Measurements from ENCODE around the gene VAV2. TPM values are rescaled to one million over a fixed set of nuclear protein-coding genes. Genes with fewer than 3 reads are reported as not detected.

The VAV2 gene
- total RNA-seq, 6 experiments from 2014 or later = 17.6 to 24.5 (median 21.7) TPM

DNA sequence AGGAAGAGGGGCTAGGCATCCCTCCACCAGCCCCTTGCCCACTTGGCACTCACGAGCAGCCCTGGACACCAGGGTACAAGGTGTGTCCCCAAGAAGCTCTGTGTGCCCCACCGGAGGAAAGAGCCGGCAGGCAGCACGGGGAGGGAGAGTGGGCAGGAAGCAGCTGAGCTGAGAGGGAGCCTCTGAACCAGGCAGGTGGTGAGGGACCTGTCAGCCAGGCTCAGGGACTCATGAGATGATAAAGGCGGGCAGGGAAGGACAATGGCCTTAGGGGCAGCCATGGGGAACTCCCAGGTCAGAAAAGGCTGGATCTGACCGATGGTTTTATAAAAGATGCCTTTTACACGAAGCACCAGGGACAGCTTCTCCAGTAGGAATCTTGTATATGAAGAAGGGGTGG lies 112.0 kb downstream of the VAV2 start:
- Mint-ChIP-seq H3K9me3 (no peaks in the 10 kb centered on the region), H3K4me1 (ENCODE audit: low read depth) (peaks cover 22% of the 10 kb centered on the region), H3K27me3 (ENCODE audit: insufficient read depth) (no peaks in the 10 kb centered on the region; the same call in 1 of the 2 replicates), H3K27ac (no peak overlapping the region; the same call in 1 of the 2 replicates), H3K36me3 (ENCODE audit: low read depth) (no peaks in the 10 kb centered on the region), H3K4me3 (no peak overlapping the region)
- TF ChIP-seq, protein P1, sequence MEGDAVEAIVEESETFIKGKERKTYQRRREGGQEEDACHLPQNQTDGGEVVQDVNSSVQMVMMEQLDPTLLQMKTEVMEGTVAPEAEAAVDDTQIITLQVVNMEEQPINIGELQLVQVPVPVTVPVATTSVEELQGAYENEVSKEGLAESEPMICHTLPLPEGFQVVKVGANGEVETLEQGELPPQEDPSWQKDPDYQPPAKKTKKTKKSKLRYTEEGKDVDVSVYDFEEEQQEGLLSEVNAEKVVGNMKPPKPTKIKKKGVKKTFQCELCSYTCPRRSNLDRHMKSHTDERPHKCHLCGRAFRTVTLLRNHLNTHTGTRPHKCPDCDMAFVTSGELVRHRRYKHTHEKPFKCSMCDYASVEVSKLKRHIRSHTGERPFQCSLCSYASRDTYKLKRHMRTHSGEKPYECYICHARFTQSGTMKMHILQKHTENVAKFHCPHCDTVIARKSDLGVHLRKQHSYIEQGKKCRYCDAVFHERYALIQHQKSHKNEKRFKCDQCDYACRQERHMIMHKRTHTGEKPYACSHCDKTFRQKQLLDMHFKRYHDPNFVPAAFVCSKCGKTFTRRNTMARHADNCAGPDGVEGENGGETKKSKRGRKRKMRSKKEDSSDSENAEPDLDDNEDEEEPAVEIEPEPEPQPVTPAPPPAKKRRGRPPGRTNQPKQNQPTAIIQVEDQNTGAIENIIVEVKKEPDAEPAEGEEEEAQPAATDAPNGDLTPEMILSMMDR (IDR thresholded peaks at IDR 0.05) = no peak
- DNase-seq = no peak

DNA sequence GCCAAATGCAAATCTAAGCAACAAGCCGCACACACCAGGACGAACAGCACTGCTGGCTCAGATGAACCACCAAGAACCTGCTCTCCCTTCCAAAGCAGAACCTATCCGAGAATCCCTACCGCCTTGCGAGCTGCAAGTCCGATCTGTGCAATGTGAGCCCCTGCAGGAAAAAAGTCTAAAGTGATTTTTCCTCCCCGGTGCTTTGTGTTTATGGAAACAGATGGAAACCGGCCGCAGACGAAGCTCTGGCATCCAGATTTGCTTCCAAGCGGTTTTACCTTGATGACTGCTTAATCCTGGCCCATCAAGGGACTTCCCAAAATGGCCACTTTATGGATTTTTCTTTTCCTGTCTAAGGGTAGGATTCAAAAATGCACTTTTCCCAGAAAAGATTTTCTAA lies 112.5 kb downstream of the VAV2 start:
- H3K4me1 Mint-ChIP-seq (ENCODE audit: low read depth) = peaks cover 27% of the 10 kb centered on the region
- TF ChIP-seq, protein P1 (IDR thresholded peaks at IDR 0.05) = no peak
- H3K9me3 Mint-ChIP-seq = no peaks in the 10 kb centered on the region
- H3K27ac Mint-ChIP-seq = no peak overlapping the region
- H3K36me3 Mint-ChIP-seq (ENCODE audit: low read depth) = no peaks in the 10 kb centered on the region
- H3K27me3 Mint-ChIP-seq (ENCODE audit: insufficient read depth) = no peaks in the 10 kb centered on the region; the same call in 1 of the 2 replicates
- no peak for DNase-seq
- H3K4me3 Mint-ChIP-seq = no peak overlapping the region

DNA sequence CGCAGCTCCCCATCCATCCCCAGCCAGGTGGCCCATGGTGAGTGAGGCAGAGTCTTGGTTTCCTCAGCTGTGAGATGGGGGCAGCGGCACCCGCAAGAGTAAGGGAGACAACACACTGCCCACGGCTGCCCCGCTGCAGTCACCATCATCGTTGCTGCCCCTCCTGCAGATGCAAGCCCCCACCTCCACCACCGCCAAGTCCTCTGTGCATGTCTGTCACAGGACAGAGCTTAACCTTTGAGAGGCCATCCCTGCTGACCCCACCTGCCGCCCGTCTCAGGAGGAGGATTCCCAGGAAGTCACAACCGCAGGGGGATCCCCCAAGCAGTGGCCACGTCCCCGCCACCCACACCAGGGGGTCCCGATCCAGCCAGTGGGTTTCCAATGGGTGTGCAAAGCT lies 113.7 kb downstream of the VAV2 start:
- Mint-ChIP-seq H3K4me1 (ENCODE audit: low read depth) (peaks cover 39% of the 10 kb centered on the region), H3K27me3 (ENCODE audit: insufficient read depth) (no peaks in the 10 kb centered on the region; the same call in 1 of the 2 replicates), H3K36me3 (ENCODE audit: low read depth) (no peaks in the 10 kb centered on the region), H3K27ac (no peak overlapping the region), H3K9me3 (no peaks in the 10 kb centered on the region), H3K4me3 (no peak overlapping the region)
- TF ChIP-seq, protein P1 (IDR thresholded peaks at IDR 0.05) = no peak
- no peak for DNase-seq

DNA sequence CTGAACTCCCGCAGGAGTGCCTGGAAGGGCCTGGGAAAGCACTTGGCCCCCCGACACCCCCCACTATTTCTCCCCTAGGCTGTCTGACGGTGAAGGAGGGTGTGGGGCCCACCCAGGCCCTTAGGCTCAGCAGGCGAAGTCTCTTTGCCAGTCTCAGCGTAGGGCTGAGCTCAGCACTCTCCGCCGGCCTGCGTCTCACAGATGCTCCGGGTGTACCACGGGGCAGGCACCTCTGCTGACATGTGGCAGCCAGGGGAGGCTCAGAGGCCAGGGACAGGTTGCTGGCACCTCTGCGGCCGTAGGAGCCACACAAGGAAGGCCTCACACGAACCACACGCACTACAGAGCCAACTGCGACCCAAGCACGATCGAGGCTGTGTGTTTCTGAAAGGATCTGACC lies 114.2 kb downstream of the VAV2 start:
- peaks cover 39% of the 10 kb centered on the region for H3K4me1 Mint-ChIP-seq (ENCODE audit: low read depth)
- H3K36me3 Mint-ChIP-seq (ENCODE audit: low read depth) = no peaks in the 10 kb centered on the region
- TF ChIP-seq, protein P1 (IDR thresholded peaks at IDR 0.05) = no peak
- no peak overlapping the region for H3K27ac Mint-ChIP-seq
- H3K9me3 Mint-ChIP-seq = no peaks in the 10 kb centered on the region
- no peak overlapping the region for H3K4me3 Mint-ChIP-seq
- DNase-seq = no peak
- no peaks in the 10 kb centered on the region; the same call in 1 of the 2 replicates for H3K27me3 Mint-ChIP-seq (ENCODE audit: insufficient read depth)

DNA sequence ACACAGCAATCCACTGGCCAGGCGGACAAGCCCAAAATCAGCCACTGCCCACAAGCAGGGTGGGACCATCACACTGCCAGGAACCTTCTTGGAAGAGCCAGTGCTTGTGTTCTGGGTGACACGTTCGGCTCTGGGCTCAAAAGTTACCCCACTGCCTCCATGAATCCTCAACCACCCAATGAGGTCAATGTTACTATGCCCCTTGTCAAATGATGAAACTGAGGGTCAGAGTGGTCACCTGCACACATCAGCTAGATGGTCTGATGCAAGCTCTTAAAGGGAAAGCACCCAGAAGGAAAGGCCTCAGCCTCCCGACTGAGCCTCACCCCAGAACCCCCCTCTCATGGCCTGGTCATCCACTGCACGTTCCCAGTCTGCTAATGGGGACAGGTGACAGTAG lies 114.8 kb downstream of the VAV2 start:
- Mint-ChIP-seq H3K9me3 (no peaks in the 10 kb centered on the region), H3K4me1 (ENCODE audit: low read depth) (peaks cover 40% of the 10 kb centered on the region), H3K27ac (no peak overlapping the region), H3K4me3 (no peak overlapping the region), H3K36me3 (ENCODE audit: low read depth) (no peaks in the 10 kb centered on the region), H3K27me3 (ENCODE audit: insufficient read depth) (no peaks in the 10 kb centered on the region; the same call in 1 of the 2 replicates)
- TF ChIP-seq, protein P1 (IDR thresholded peaks at IDR 0.05) = no peak
- DNase-seq = no peak

DNA sequence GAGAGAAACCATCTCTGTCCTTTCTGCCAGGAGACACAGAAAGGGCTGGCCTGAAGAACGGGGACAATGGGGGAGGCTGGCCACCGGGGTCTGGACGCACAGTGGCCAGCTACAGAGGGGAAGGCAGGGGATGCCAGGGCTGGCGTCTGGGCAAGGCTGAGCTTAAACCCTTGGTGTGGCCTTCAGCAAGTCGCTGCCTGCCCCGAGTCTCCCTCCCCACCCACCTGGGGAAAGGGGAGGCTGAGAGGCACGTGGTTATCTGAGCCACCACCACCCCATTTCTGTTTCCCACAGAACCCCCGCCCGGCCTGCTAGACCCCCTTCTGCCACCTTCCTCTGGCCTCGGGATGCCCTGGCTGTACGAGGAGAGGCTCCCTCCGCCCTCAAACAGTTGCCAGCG lies 115.3 kb downstream of the VAV2 start:
- H3K9me3 Mint-ChIP-seq = no peaks in the 10 kb centered on the region
- peaks cover 40% of the 10 kb centered on the region for H3K4me1 Mint-ChIP-seq (ENCODE audit: low read depth)
- TF ChIP-seq, protein P1 (IDR thresholded peaks at IDR 0.05) = no peak
- no peak overlapping the region; the same call in 1 of the 2 replicates for H3K27ac Mint-ChIP-seq
- no peaks in the 10 kb centered on the region for H3K36me3 Mint-ChIP-seq (ENCODE audit: low read depth)
- no peak overlapping the region for H3K4me3 Mint-ChIP-seq
- DNase-seq = no peak
- no peaks in the 10 kb centered on the region; the same call in 1 of the 2 replicates for H3K27me3 Mint-ChIP-seq (ENCODE audit: insufficient read depth)
